ENCODE results near the gene ZNF141. TPM values are rescaled to one million over a fixed set of nuclear protein-coding genes. Genes with fewer than 3 reads are reported as not detected.

The ZNF141 gene
- total RNA-seq, 1 experiment from 2014 or later = 42.1 TPM

GRCh38 chr4:294732-295131 lies 42.9 kb upstream of the ZNF141 start:
- no peak overlapping the region for H4K5ac ChIP-seq (ENCODE audit: insufficient read length, low read depth, low read length)
- no peak overlapping the region for H4K8ac ChIP-seq (replicated peaks; ENCODE audit: insufficient read length, low read depth, low read length)
- no peak overlapping the region for H3K18ac ChIP-seq (ENCODE audit: insufficient read length, low read depth, low read length)
- H3T11ph ChIP-seq (ENCODE audit: low read length) = no peak overlapping the region
- H3K27me3 ChIP-seq (ENCODE audit: insufficient read depth, low read length) = no peaks in the 10 kb centered on the region
- no peak for TF ChIP-seq CTCF (conservative IDR thresholded peaks at IDR 0.05)
- H3K79me2 ChIP-seq (ENCODE audit: insufficient read depth, low read length) = peaks cover 32% of the 10 kb centered on the region; the same call in 1 of the 2 replicates
- no peaks in the 10 kb centered on the region; the same call in 1 of the 2 replicates for H3K4me1 ChIP-seq (ENCODE audit: insufficient read depth, low read length)
- no peak overlapping the region for H3K56ac ChIP-seq (ENCODE audit: insufficient read length, low read depth, low read length)
- DNase-seq = no peak
- H3K9ac ChIP-seq (ENCODE audit: extremely low read depth, insufficient read length, low read length) = no peak overlapping the region
- H4K91ac ChIP-seq (ENCODE audit: insufficient read length, low read depth, low read length) = no peak overlapping the region
- no peaks in the 10 kb centered on the region for H3K23me2 ChIP-seq (ENCODE audit: insufficient read length, low read depth, low read length, poor library complexity, severe bottlenecking)
- no peak overlapping the region for H2BK5ac ChIP-seq (ENCODE audit: insufficient read length, low read length)
- no peak overlapping the region for H3K27ac ChIP-seq (ENCODE audit: insufficient read length, low read depth, low read length)
- H3K14ac ChIP-seq (ENCODE audit: insufficient read depth, low read length) = no peak overlapping the region
- H3K4me1 Mint-ChIP-seq = no peaks in the 10 kb centered on the region
- peaks cover 26 to 30% (median 28%) of the 10 kb centered on the region in 3 experiments for H3K36me3 Mint-ChIP-seq (ENCODE audit: insufficient read depth in 1 of 3, low read depth in 3 of 3)
- H2BK15ac ChIP-seq (ENCODE audit: low read depth, low read length) = no peak overlapping the region
- no peaks in the 10 kb centered on the region for H3K9me3 ChIP-seq (ENCODE audit: control insufficient read depth, low read depth, low read length)
- H4K20me1 ChIP-seq (ENCODE audit: control insufficient read depth, insufficient read depth, insufficient read length) = no peaks in the 10 kb centered on the region
- H3K79me1 ChIP-seq (ENCODE audit: insufficient read depth, low read depth, low read length, poor library complexity, severe bottlenecking) = peaks cover 6% of the 10 kb centered on the region
- no peak overlapping the region for H2AK5ac ChIP-seq (ENCODE audit: insufficient read length, low read length)
- no peak overlapping the region for H3K27ac Mint-ChIP-seq
- H3K9me3 Mint-ChIP-seq = peaks cover 53 to 76% of the 10 kb centered on the region in 2 experiments
- no CpG with 5 or more reads among the region's 3 CpGs for WGBS (ENCODE audit: extremely low coverage, insufficient read length, low lambda C conversion rate)
- no peak overlapping the region for H3K4ac ChIP-seq (ENCODE audit: low read depth, low read length)
- H2BK120ac ChIP-seq (ENCODE audit: low read depth, low read length, poor library complexity, severe bottlenecking) = no peak overlapping the region
- H3K23ac ChIP-seq (ENCODE audit: insufficient read length, low read depth, low read length) = no peak overlapping the region
- no peaks in the 10 kb centered on the region for H3K27me3 Mint-ChIP-seq (ENCODE audit: low read depth)
- H3K4me2 ChIP-seq (ENCODE audit: insufficient read depth, insufficient read length, low read length) = no peak overlapping the region
- H2BK20ac ChIP-seq (ENCODE audit: low read depth, low read length, poor library complexity, severe bottlenecking) = no peak overlapping the region
- H2AFZ ChIP-seq (ENCODE audit: low read length) = no peak overlapping the region
- no peak overlapping the region for H2BK12ac ChIP-seq (ENCODE audit: insufficient read length, low read depth, low read length)
- no peak overlapping the region for H3K4me3 Mint-ChIP-seq
